IPS-NIHi7 (cell line): ENCODE measurements around the gene POLR2F.
"Not testable (repeated sequence)": the region's sequence is repeated elsewhere in the genome, so short reads cannot be mapped to it uniquely, and the experiment has no call there.

Source experiments
- DNase-seq: peaks from one replicate; pipeline ENCODE4 v3.0.0; 2012; ENCODE audit warnings: mixed read lengths; ENCODE audit errors: extremely low spot score

Gene POLR2F

DNA sequence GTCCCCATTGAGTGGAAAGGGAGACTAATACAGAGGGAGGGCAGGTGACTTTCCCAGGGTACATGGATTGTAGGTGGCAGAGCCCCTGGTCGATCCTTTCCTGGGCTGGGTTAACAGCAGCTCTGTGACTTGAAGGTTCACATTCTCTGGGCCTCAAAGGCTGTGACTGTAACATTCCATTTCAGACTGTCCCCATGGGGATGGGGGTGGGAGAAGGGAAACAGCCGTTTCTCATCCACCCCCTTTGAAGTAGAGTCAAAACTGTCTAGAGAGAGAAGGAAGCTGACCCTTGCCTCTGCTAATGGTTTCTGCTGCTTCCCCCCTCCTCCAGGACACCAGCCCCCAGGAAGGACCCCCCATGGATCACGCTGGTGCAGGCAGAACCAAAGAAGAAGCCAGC is 28.2 kb upstream of the POLR2F start:
- DNase-seq, result no peak

DNA sequence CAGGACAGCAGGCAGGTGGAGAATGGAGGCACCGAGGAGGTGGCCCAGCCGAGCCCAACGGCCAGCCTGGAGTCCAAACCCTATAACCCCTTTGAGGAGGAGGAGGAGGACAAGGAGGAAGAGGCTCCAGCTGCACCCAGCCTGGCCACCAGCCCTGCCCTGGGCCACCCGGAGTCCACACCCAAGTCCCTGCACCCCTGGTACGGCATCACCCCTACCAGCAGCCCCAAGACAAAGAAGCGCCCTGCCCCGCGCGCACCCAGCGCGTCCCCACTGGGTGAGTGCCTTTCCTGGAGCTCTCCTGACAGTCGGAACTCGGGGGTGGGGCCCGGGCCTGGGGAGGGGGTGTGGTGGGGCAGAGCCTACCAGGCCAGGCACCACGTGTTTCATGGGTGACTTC is 27.7 kb upstream of the POLR2F start:
- no peak for DNase-seq

DNA sequence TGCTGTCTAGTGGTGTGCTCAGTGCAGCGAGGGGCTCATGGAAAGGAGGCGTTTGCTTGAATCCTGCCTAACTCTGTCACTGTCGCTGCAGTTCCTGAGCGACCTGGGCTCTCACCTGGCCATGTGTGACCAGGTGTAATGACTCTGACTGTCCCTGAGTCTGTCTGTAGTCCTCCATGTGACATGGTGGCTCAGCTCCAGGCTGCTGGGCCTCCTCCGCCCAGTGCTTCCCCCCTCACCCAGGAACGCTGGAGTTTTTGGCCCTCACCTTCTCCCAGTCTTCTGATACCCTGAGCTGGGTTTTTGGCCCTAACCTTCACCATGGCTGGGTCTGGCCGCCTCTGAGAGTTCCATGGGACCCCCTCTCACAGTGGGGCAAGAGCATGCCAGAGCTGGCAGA is 27.1 kb upstream of the POLR2F start:
- DNase-seq, result no peak

DNA sequence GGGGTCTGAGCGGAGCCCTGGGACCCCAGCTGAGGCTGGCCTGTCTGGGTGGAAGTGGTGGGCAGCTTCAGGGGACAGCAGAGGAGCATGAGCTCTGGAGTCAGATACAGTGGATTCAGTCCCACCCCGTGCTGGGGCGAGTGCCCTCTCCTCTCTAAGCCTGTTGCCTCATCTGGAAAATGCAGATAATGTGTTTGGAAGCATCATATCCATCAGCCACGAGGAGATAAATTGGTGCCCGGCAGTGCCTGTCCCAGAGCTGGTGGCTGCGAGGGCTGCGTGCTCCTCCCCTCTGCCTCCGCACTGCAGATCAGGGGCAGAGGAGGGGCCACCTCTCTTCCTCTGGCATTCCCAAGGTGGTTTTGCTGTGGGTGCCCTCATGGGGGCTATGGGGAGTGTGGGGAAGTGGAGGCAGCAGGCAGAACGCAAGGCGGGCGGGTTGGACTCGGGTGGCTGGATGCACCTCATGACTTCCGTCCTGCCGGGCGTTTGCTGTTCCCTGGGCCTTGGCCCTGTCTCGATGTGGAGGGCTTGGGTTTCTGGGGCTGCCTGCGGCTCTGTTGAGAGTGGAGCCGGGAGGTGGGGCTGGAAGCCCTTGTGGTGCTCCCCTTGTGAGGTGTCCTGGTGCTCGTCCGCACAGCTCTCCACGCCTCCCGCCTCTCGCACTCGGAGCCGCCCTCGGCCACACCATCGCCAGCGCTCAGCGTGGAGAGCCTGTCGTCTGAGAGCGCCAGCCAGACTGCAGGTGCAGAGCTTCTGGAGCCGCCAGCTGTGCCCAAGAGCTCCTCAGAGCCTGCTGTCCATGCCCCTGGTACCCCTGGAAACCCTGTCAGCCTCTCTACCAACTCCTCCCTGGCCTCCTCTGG is 26.5 kb upstream of the POLR2F start:
- DNase-seq, result no peak

DNA sequence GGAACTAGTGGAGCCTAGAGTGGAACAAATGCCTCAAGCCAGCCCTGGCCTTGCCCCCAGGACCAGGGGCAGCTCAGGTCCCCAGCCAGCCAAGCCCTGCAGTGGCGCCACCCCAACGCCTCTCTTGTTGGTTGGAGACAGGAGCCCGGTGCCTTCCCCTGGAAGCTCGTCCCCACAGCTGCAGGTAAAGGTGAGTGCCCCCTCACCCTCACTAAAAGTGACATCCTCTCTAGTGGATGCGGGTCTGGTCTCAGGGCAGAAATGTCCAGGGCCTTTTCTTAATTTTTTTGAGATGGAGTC is 25.9 kb upstream of the POLR2F start:
- DNase-seq, result no peak

DNA sequence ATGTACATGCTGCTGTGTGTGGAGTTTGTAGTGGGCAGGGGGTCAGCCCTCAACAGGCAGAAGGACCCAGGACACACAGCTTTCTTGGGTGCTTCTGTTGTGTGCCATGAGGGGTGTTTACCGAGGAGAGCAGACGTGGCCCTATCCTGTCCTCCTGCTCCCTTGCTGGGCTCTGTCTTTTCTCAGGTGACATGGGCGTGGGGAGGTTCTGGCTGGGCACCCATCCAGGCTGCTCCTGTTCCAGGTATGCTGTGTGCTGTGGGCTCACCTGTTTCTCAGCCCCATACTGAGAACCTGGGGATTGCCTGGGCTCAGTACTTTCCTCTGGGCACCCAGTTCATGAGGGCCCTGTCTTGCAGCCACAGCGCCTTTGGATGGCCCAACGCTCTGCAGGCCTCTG is 24.1 kb upstream of the POLR2F start:
- DNase-seq, result no peak

DNA sequence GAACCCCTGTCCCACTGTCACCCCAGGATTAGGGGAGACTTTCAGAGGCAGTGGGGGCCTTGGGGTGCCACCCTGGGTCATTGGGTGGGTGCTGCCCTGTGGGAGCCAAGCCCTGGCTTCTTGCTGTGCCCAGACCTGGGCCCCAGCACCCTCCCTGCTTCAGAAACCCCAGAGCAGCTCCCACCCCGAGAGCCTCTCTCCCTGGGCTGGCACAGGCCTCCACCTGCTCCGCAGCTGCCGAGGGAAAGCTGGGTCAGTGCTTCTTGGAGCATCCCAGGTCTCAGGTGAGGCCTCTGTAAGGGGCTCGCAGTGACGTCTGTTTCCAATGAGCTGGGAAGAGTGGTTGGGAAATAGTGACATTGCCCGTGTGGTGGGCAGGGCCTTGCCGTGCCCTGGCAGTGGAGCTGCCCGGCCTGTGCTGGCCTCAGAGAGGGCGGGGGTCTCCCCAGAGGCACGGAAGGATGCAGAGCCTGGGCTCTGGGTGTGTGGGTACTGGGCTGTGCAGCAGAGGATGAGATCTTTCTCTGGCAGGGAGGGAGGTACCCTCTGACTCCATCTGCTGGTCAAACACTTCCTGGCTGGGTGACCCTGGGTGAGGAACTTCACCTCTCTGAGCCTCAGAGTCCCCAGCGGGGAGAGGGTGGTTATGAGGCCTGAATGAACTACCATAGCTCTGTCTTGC is 23.1 kb upstream of the POLR2F start:
- peak; percentile 64 for DNase-seq

DNA sequence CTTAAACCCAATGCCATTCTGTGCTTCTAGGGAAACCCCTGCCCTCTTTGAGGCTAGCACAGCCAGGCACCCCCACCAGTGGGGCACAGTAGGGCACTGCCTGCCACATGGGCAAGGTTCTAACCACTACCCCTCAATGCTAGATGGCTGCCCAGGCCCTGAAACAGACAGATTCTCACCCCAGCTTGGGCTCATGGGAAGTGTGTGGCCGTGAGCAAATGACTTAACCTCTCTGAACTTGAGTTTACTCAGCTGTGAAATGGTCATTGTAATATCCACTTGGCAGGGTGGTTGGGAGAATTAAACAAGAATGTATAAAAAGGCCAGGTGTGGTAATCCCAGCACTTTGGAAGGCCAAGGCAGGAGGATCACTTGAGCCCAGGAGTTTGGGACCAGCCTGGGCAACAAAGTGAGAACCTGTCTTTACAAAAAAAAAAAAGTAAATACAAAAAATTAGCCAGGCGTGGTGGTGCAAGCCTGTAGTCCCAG is 22.5 kb upstream of the POLR2F start:
- no peak for DNase-seq

DNA sequence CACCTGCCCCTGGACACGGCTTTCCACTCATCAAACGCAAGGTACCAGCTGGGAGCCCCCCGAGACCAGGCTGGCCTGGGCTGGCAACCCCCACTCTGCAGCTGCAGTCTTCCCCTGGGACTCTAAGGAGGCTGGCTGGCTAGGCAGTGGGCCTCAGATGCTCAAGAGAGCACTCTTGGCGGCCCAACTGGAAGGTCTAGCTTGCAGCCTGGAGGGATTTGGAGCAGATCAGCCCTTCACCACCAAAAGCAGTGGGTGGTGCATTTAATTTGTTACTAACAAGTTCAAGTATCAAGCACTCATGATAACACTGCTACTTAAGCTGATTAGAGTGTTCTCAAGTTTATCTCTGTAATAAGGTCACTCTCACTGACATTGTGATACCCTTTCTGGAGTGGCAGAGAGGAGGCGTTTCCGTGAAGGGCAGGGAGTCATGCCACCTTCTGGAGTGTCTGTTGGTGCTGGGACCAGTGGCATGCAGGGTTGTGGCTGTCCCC is 21.6 kb upstream of the POLR2F start:
- no peak for DNase-seq

DNA sequence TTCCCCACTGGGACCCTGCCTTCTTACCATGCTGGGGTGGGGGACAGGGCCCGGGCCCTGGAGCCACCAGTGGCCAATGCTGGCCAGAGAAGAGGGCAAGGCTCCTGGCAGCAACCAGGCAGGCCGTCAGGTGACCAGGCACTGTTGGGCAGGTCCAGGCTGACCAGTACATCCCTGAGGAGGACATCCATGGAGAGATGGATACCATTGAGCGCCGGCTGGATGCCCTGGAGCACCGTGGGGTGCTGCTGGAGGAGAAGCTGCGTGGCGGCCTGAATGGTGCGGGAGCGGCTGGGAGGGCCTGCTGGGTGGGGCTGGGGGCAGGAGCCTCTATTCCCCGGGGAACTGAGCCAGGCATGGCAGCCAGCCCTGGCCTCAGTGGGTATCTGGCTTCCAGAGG is 21.1 kb upstream of the POLR2F start:
- no peak for DNase-seq

DNA sequence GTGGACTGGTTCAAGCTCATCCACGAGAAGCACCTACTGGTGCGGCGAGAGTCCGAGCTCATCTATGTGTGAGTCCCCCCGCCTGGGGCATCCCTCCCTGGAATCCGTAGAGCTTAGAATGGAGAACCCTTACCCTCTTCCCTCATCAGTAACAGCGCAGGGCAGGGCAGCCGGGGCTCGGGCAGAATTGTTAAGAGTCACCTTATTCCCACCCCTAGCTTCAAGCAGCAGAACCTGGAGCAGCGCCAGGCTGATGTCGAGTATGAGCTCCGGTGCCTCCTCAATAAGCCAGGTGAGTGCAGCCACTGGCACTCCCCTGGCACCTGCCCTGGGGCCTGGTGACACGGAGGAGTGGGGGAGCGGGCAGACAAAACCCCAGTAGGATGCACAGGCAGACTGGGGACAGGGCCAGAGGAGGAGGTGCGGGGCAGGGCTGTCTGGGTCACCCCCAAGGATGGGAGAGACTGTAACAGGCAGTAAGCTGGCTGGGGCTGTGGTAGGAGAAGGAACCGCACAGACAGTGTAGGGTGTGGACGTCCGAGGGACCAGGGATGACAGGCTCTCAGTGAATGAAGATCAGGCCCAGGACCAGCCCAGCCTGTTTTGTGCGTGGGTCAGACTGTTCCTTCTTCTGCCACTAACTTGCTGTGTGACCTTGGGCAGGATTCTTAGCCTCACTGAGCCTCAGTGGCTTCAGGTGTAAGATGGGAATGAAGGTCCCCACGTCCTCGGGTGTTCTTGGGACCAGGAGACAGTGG is 20.5 kb upstream of the POLR2F start:
- DNase-seq, result no peak

DNA sequence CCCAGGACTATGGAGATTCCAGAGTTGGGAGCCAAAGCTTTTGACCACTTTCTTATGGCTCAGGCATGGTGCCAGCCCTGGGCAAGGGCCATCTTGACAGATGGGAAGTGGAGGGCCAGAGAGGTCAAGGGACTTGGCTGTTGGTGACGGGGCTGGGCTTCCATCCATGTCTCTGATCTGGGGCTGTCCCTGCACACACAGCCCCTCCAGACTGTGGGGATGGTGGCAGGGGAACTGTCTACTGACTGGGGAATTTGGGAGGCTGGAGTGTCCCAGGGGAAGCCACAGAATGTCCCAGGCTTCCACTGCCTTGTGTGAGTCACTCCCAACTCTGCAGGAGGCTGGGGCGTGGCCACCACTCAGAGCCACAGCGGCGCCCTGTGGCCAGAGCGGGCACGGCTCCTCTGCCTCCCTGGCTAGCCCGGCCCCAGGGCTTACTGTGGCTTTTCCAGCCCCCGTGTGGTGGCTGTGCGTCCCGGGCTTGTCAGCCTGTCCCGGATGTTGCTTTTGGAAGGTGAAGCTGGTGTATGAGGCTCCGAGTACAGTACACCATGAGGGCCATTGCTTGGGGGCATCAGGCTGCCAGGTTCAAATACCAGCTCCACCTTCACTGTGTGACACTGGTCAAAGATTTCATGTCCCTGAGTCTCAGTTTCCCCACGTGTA is 19.7 kb upstream of the POLR2F start:
- DNase-seq, result peak; percentile 98

DNA sequence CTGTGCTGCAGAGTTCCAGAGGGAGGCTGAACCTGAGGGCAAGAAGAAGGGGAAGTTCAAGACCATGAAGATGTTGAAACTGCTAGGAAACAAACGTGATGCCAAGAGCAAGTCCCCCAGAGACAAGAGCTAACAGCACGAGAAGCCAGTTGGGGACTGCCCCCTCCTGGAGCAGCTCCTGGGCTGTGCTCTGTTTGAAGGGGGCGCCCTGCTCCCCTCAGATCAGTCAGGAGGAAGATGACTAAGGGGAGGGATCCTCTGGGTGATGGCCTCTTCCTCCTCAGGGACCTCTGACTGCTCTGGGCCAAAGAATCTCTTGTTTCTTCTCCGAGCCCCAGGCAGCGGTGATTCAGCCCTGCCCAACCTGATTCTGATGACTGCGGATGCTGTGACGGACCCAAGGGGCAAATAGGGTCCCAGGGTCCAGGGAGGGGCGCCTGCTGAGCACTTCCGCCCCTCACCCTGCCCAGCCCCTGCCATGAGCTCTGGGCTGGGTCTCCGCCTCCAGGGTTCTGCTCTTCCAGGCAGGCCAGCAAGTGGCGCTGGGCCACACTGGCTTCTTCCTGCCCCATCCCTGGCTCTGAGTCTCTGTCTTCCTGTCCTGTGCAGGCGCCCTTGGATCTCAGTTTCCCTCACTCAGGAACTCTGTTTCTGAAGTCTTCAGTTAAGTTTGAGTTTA is 12.7 kb upstream of the POLR2F start:
- DNase-seq, result peak; percentile 33

DNA sequence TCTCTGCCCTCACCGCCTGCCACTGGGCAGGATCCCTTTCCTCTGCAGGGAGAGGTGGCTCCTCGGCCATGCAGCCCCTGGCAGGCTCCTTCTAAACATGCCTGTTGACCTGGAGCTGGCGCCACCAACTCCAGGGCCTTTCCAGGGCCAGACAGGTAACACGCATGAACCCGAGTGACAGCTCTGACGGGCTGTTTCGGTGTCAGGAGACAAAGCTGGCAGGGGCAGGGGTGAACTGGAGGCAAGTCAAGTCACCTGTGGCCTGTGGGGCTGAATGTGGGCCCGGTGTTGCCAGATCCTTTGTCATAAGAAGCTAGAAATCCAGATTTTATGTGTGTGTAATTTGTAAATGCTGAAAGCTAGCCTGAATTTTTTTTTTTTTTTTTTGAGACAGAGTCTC is 11.4 kb upstream of the POLR2F start:
- no peak for DNase-seq

DNA sequence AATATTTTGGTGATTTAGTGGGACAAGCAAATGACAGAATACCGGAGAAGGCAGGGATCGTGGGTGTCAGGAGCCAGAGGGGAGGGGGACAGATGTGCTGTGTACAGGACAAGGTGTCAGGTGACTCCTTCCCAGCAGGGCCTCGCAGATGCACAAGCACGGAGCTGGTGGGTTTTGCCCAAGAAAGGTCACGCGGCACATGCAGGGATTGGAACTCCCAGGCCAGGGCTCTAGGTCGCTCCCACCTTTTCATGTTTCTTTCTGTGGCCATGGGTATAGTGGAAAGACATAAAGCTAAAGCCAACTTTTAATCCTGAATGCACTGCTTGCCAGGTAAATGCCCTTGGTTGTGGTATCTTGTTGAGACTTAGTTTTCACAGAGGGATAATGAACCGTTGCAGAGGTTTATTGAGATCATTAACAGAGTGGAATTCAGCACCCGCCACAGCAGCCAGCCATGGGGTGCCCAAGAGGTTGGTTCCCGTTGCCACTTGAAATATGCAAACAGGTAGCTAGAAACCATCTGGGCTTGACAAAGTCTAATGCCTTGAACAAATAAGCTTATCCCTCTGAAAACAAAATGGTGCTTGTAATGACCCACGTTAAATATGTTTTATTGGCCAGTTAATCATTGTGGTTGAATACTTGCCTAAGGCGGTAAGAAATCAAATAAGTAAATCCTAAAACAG is 10.2 kb upstream of the POLR2F start:
- no peak for DNase-seq

DNA sequence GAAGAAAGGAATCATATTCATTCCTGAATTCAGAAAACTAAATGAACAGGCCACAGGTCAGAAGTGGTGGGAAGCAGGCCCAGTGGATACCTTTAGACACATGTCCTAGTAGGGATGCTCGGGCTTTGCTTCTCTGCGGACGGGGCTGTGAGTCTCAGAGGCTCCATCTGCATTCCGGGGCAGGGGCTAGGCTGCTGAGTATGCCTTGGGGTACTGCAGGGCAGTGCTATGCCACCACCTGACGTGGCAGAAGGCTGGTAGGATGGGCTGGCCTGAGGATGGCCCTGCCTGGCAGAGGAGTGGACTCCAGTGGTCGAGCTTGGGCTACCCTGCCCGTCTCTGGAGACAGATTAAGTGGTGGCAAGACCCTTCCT is 9.7 kb upstream of the POLR2F start:
- DNase-seq, result no peak

DNA sequence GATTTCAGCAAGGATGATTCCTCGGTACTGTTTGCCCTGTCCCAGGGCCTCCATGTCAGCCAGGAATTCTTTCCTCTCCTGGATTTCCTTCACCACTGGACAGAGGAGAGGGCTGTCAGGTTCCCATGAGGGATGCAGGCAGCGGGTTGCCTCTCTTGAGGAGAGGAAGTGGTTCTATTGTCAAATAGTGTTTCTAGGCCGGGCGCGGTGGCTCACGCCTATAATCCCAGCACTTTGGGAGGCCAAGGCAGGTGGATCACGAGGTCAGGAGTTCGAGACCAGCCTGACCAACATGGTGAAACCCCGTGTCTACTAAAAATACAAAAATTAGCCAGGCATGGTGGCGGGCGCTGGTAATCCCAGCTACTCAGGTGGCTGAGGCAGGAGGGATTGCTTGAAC is 9.1 kb upstream of the POLR2F start:
- DNase-seq, result not testable (repeated sequence)

DNA sequence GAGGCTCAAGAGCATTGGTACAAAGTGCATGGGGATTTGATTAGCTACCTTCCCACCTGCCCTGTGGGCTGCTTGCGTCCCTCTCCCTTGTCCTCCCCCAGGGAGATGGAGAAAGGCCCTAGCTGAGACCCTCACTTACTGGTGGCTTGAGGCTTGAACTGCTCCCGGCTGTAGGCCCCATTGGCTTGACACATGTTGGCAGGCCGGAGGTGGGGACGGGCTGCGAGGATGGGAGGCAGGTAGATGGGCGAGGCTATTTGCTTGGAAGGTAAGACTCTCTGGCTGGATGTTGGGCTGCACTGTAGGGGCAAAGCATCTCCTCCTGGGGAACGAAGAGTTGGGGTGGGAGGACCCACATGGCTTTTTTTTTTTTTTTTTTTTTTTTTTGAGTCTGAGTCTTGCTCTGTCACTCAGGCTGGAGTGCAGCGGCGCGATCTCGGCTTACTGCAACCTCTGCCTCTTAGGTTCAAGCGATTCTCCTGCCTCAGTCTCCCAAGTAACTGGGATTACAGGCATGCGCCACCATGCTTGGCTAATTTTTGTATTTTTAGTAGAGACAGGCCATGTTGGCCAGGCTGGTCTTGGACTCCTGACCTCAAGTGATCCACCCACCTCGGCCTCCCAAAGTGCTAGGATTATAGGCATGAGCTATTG is 6.2 kb upstream of the POLR2F start:
- not testable (repeated sequence) for DNase-seq

DNA sequence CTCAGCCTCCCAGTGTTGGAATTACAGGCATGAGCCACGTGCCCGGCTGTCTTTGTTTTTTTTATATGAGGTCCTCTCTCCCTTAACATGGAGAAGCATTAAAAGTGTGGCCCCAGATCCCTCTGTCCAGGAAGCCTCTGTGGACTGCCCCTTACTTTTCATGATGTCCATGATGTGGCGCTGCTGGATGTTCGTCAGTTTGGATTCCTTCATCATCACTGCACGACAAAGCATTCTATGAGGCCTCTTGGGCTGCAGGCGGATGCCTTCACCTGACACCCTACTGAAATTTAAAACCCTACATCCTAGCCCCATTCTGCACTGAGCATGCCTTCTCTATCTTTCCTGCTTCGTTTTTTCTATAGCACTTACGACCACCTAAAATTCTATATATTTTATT is 2.2 kb upstream of the POLR2F start:
- DNase-seq, result no peak

DNA sequence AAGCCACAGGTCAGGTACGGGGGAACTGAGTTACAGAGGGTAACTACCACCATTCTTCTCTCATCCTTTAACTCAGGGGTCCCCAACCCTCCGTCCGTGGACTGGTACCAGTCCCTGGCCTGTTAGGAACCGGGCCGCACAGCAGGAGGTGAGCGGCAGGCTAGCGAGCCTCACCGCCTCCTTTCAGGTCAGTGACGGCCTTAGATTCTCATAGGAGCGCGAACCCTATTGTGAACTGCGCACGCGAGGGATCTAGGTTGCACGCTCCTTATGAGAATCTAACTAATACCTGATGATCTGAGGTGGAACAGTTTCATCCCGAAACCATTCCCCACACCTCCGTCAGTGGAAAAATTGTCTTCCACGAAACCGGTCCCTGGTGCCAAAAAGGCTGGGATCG is 870 bp upstream of the POLR2F start:
- DNase-seq, result not testable (repeated sequence)
